ENCODE data around the gene CEACAM3. TPM values are rescaled to one million over a fixed set of nuclear protein-coding genes. Genes with fewer than 3 reads are reported as not detected.
"Not testable (repeated sequence)": the region's sequence is repeated elsewhere in the genome, so short reads cannot be mapped to it uniquely, and the experiment has no call there.

Gene CEACAM3
- total and polyA plus RNA-seq, 9 donors = 0.62 TPM; not detected in 8

DNA sequence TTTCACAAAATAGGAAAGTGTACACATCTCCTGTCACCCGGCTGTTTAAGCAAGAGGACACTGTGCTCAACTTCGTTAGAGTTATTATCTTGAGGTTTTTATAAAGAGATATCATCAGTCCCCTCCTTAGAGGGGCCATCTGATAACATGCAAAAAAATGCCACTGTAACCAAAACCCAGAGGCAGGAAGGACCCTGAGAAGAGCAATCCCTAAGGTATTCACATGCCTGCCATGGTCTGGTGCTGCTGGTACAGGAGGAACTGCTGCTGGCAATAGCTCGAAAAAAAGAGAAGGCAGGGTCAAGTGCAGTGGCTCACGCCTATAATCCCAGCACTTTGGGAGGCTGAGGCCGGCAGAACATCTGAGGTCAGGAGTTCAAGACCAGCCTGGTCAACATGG, 12.8 kb upstream of the CEACAM3 start:
- DNase-seq = no peak
- intact Hi-C loops (cut with DNase I) = no loop called here
- 46 to 55% (median 54%) methylated on average over 5 of the region's 5 CpGs for WGBS, 3 donors
- no peaks in the 10 kb centered on the region for H3K36me3 ChIP-seq
- no peaks in the 10 kb centered on the region for H3K27me3 ChIP-seq
- TF ChIP-seq, protein P1, sequence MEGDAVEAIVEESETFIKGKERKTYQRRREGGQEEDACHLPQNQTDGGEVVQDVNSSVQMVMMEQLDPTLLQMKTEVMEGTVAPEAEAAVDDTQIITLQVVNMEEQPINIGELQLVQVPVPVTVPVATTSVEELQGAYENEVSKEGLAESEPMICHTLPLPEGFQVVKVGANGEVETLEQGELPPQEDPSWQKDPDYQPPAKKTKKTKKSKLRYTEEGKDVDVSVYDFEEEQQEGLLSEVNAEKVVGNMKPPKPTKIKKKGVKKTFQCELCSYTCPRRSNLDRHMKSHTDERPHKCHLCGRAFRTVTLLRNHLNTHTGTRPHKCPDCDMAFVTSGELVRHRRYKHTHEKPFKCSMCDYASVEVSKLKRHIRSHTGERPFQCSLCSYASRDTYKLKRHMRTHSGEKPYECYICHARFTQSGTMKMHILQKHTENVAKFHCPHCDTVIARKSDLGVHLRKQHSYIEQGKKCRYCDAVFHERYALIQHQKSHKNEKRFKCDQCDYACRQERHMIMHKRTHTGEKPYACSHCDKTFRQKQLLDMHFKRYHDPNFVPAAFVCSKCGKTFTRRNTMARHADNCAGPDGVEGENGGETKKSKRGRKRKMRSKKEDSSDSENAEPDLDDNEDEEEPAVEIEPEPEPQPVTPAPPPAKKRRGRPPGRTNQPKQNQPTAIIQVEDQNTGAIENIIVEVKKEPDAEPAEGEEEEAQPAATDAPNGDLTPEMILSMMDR (IDR thresholded peaks at IDR 0.05) = no peak
- H3K4me1 ChIP-seq (ENCODE audit: insufficient read depth) = no peaks in the 10 kb centered on the region
- no peaks in the 10 kb centered on the region for H3K9me3 ChIP-seq
- no peak overlapping the region for H3K4me3 ChIP-seq
- H3K27ac ChIP-seq = no peak overlapping the region

DNA sequence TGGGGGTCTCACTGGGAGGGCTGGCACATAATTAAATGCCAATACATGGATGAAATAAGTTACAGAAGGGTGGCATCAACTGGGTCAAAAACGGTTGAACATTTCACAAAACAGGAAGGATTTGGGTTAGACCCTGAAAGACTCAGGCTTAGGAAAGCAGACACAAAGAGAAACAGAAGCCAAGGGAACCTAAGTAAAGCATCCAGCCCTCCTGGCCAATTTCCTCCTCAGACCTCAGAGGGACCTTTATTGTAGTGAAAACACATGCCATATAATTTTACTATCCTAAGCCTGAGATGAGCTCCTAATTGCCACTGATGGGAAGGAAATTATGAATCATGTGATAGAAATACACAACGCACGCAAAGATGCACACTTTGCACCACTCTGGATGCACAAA, 12.1 kb upstream of the CEACAM3 start:
- intact Hi-C loops (cut with DNase I) = no loop called here
- TF ChIP-seq POLR2A (IDR thresholded peaks at IDR 0.05) (no peak), EP300 (IDR thresholded peaks at IDR 0.05) (no peak)
- TF ChIP-seq, protein P1 (IDR thresholded peaks at IDR 0.05) = no peak
- Histone ChIP-seq H3K4me1 (ENCODE audit: insufficient read depth) (no peaks in the 10 kb centered on the region), H3K36me3 (no peaks in the 10 kb centered on the region), H3K9me3 (no peaks in the 10 kb centered on the region), H3K27me3 (no peaks in the 10 kb centered on the region), H3K27ac (no peak overlapping the region), H3K4me3 (no peak overlapping the region)
- 64 to 66% (median 65%) methylated on average over 3 of the region's 3 CpGs for WGBS, 3 donors
- DNase-seq = no peak

DNA sequence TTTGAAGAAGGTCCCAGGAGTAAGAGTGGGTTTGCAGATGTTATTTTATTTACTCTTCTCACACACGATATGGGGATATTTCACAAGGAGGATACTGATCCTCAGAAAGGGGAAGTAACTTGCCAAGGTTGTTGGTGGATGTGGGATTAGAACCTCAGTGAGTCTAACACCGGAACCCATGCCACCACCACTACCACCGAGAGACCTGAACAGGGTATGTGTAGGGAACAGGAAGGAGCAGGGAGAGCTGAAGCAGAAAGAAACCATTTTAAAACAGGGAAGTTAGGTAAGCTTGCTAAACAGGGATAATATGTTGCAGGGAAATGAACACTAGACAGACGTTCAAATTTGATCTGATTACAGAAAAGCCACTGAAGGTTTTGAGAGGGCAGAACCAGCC, 11.6 kb upstream of the CEACAM3 start:
- H3K9me3 ChIP-seq = no peaks in the 10 kb centered on the region
- no peaks in the 10 kb centered on the region for H3K4me1 ChIP-seq (ENCODE audit: insufficient read depth)
- TF ChIP-seq POLR2A (IDR thresholded peaks at IDR 0.05) = no peak
- TF ChIP-seq EP300 (IDR thresholded peaks at IDR 0.05) = no peak
- WGBS, 3 donors = 46 to 60% (median 58%) methylated on average over 4 of the region's 4 CpGs
- intact Hi-C loops (cut with DNase I) = no loop called here
- no peaks in the 10 kb centered on the region for H3K36me3 ChIP-seq
- no peaks in the 10 kb centered on the region for H3K27me3 ChIP-seq
- H3K4me3 ChIP-seq = no peak overlapping the region
- no peak for DNase-seq
- no peak overlapping the region for H3K27ac ChIP-seq

DNA sequence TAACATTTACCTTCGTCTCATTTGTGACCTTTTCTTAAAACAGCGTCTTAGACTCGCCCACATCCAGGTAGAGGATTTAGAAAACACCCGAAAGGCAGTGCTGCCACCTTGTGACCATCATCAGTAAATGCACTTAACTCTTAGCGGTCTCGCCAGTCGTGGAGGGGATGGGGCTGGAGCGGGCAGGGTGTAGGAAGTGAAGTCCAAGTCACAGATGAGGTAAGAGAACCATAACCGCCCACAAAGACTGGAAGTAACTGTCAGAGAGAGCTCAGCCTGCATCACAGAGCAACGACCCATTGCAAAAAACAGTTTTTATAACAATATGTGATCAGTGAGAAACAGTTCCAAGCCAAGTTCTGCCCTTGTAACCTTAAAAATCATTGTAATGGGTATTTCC, 10.7 kb upstream of the CEACAM3 start:
- Histone ChIP-seq H3K27ac (no peak overlapping the region), H3K4me3 (no peak overlapping the region), H3K36me3 (no peaks in the 10 kb centered on the region), H3K9me3 (no peaks in the 10 kb centered on the region), H3K27me3 (no peaks in the 10 kb centered on the region), H3K4me1 (ENCODE audit: insufficient read depth) (no peaks in the 10 kb centered on the region)
- DNase-seq = peak in 1 of 5 donors; percentile 24
- 1% methylated on average over 10 of the region's 10 CpGs for WGBS, 3 donors
- TF ChIP-seq, protein P1 (IDR thresholded peaks at IDR 0.05) = no peak
- no peak for TF ChIP-seq EP300 (IDR thresholded peaks at IDR 0.05)
- TF ChIP-seq POLR2A (IDR thresholded peaks at IDR 0.05) = no peak
- intact Hi-C loops (cut with DNase I) = no loop called here

DNA sequence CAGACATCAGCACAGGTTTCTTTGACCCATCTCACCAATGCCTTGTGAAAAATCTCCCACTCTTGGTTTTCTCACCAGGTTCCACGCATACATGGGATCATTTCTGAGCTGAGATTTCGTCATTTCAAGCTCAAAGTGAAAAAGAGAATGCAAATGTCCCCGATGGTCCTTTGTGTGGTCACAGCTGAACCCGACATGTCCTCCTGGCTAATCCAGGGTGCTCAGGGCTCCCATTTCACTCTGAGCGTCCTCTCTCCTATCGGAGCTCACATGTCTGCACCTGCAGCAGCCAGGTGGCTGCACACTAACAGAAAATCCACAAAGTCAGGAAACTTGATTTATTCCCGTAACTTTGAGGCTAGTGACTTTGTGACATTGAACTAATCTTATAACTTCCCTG, 9.3 kb upstream of the CEACAM3 start:
- Histone ChIP-seq H3K36me3 (no peaks in the 10 kb centered on the region), H3K27ac (no peak overlapping the region), H3K4me1 (ENCODE audit: insufficient read depth) (no peaks in the 10 kb centered on the region), H3K4me3 (no peak overlapping the region), H3K27me3 (no peaks in the 10 kb centered on the region), H3K9me3 (no peaks in the 10 kb centered on the region)
- DNase-seq = no peak
- intact Hi-C loops (cut with DNase I) = no loop called here
- 59 to 61% (median 59%) methylated on average over 7 of the region's 7 CpGs for WGBS, 3 donors
- TF ChIP-seq, protein P1 (IDR thresholded peaks at IDR 0.05) = no peak
- TF ChIP-seq POLR2A (IDR thresholded peaks at IDR 0.05) (no peak), EP300 (IDR thresholded peaks at IDR 0.05) (no peak)

DNA sequence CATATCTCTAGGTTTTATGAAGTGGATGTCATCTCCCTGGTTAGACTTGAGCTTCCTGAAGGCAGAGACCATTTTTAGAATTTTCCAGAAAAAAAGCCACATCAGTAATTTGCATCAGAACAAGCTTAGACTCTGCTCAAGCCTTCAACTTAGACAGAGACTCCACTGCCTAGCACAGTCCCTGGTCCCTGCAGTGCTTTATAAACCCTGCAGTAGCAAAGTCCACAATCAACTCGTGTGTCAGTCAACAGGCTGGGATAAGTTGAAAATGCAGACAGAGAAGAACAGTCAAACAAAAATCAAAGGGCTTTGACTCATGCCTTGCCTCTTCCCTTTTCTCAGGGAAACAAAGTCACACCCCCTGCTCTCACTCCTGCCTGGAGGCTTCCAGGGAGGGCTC, 7.9 kb upstream of the CEACAM3 start:
- H3K27ac ChIP-seq; intact Hi-C loops (cut with DNase I); H3K9me3 ChIP-seq; H3K36me3 ChIP-seq; H3K4me1 ChIP-seq (ENCODE audit: insufficient read depth); H3K27me3 ChIP-seq; DNase-seq; H3K4me3 ChIP-seq: not testable (repeated sequence)
- no CpG with 5 or more reads among the region's 1 CpG for WGBS, 3 donors

DNA sequence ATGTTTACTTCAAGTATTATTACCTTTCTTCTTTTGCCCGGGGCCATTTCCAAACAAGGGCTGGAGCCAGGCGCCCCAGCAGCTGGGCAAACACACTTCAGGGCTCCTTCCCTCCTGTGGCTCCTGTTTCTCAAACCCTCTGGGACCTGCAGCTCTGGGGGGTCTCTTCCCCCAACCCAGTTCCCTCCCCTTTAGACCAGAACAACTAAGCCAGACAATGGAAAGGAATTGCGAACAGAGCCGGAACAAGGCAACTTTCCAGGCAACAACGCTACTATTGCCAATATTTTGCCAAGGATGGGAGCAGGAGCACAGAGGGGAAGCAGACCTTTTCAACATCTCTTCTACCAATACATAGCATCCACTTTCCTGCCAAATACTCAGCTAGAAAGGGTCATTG, 7.3 kb upstream of the CEACAM3 start:
- H3K4me1 ChIP-seq (ENCODE audit: insufficient read depth); H3K27me3 ChIP-seq; DNase-seq; H3K27ac ChIP-seq; H3K9me3 ChIP-seq; H3K4me3 ChIP-seq; intact Hi-C loops (cut with DNase I); H3K36me3 ChIP-seq: not testable (repeated sequence)
- WGBS, 3 donors = 67 to 71% (median 68%) methylated on average over 3 to 5 of the region's 5 CpGs

Data from ovary (tissue), 9 donors.